HG03097 (cell line): Measurements from ENCODE around the gene GZMM.
"Not testable (repeated sequence)": the region's sequence is repeated elsewhere in the genome, so short reads cannot be mapped to it uniquely, and the experiment has no call there.

Experiments used
- ATAC-seq: cut with Tn5 transposase; IDR thresholded peaks from one replicate; pipeline ENCODE4 v1.9.1; 2021; ENCODE audit not compliant: unreplicated experiment, low FRiP score

GZMM gene

GRCh38 chr19:580274-580835, 36.5 kb downstream of the GZMM start:
- no peak for ATAC-seq

DNA sequence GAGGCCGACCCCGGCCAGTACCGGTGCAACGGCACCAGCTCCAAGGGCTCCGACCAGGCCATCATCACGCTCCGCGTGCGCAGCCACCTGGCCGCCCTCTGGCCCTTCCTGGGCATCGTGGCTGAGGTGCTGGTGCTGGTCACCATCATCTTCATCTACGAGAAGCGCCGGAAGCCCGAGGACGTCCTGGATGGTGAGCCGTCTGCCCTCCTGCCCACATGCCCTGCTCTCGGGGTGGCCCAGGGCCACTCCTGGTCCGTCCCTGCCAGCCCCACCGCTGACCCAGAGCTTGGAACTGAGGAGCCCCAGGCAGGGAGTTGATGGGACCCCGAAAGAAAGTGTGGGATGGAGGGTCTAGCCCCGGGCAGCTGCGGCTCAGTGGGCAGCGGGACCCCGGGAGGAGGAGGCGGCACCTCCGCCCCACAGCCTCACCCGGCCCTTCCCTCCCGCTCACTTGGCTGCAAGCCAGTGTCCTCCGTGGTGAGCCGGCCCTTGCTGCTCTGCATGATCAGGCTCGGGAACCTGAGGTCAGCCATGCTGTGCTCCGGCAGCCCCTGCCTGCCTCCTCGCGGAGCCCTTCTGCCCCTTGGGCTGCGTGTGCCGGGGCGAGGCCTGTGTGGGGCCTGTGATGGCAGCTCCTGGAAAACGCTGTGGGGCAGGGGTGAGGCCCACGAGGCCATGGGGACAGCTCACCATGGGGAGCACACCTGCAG, 37.7 kb downstream of the GZMM start:
- no peak for ATAC-seq

- ATAC-seq, result no peak
These were observed 38.8 kb downstream of the GZMM start for GRCh38 chr19:582497-583197.

- no peak for ATAC-seq
These were observed 39.5 kb downstream of the GZMM start for GRCh38 chr19:583198-583967.

DNA sequence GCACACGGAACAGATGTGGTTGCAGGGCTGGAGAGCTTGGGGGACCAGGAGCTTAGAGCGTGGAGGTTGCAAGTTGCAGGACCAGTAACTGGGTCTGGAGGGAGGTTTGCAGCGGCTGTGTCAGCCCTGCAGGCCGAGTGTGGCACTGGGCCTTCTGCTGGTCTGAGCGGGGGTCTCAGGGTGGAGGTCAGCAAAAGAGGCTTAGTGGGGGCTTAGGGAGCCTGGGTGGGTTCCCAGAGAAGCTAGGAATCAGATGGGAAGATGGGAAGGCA, 40.1 kb downstream of the GZMM start:
- ATAC-seq, result no peak

DNA sequence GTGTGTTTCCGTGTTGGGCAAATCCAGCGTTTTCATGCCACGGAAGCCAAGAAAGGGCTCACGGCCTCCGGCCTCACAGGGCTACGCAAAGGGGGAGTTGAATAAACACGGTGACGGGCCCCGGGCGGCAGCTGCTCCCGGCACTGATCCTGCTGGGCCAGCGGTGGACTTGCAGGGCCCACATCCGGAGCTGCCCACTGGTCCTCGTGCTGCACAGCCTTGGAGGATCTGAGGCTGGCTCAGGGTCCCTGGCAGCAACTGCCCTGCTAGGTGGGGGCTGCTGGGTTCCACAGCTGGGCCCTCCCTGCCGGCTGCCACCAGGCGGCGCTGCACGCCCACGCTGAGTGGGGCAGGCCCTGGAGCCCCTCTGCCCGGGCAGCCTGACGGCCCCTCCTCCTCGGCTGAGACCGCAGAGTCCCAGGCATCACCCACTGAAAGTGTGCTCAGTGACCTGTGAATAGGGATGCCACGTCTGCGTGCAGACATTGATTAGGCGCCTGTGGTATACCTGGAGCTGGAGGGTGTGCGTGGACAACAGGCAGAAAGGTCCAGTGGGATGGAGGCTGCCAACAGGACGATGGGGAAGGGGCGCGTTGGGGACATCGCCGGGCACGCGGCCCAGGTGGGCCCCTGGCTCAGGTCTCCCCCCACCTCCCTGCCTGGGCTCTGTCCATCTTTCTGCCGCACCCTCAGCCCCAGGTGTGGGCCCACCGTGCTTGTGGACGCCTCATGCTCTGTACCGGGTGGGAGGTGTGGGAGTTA, 40.6 kb downstream of the GZMM start:
- no peak for ATAC-seq

DNA sequence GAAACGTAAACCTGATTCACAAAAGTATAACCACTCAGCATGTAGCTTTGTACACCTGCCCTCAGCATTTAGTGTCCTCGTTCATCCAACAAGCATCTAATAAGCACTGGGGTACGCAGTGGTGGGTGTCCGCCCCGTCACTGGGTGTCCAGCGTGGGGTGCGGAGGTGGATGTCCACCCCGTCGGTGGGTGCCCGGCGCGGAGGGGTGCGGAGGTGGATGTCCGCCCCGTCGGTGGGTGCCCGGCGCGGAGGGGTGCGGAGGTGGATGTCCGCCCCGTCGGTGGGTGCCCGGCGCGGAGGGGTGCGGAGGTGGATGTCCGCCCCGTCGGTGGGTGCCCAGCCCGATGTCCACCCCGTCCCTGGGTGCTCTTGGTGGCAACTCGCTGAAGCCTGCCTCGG, 41.3 kb downstream of the GZMM start:
- ATAC-seq, result not testable (repeated sequence)

DNA sequence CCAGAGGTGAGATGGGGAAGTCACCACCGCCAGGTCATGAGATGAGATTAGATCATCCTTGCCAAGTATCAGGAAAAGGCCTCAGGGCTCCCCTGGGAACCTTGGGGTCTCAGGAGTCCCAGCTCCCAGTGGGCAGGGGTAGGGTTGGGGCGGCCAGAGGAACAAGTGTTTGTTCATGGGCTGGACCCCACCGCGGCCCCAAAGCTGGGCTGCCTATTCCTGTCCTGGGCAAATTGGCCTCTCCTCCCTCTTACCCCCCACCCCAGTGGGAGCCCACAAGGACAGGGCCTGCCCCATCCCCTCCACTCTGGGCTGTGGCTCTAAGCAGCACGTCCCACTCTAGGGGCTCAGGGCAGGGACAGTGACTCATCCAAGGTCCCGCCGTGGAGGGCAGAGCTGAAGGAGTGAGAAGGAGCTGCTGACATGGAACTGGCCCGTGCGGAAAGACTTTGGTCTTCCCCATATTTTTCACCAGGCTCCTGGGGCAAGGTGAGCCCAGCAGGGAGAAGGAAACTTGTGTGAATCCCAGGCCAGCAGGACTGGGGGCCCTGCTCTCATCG, 41.8 kb downstream of the GZMM start:
- no peak for ATAC-seq

DNA sequence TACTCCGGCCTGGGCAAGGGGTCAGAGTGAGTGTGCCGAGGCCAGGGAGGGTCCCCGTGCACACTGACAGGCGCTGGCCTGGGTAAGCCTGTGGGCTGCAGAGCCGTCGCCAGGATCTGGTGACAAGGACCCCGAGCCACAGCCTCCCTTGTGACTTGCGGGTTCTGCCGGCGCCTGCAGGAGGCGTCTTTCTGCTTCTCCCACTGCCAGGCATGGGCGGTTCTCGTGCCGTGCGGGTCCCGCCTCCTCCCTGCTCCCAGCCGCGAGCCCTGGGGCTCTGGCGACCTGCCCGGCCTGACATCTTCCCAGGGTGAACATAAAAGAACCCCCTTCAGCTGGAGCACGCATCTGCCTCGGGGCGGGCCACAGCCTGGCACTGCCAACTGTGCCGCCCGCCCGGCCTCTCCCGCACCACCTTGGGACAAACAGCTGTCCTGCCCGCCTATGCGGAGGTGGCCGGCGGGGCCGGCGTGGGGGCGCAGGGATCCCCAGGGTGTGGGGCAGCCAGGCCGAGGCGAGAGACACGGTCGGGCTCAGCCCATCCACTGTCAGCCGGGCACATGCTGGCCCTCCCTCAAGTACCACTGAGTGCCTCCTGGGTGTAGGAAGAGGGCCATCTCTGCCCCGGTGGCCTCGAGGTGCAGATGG, 44.4 kb downstream of the GZMM start:
- ATAC-seq, result no peak

GRCh38 chr19:588741-589692, 45.2 kb downstream of the GZMM start:
- no peak for ATAC-seq

DNA sequence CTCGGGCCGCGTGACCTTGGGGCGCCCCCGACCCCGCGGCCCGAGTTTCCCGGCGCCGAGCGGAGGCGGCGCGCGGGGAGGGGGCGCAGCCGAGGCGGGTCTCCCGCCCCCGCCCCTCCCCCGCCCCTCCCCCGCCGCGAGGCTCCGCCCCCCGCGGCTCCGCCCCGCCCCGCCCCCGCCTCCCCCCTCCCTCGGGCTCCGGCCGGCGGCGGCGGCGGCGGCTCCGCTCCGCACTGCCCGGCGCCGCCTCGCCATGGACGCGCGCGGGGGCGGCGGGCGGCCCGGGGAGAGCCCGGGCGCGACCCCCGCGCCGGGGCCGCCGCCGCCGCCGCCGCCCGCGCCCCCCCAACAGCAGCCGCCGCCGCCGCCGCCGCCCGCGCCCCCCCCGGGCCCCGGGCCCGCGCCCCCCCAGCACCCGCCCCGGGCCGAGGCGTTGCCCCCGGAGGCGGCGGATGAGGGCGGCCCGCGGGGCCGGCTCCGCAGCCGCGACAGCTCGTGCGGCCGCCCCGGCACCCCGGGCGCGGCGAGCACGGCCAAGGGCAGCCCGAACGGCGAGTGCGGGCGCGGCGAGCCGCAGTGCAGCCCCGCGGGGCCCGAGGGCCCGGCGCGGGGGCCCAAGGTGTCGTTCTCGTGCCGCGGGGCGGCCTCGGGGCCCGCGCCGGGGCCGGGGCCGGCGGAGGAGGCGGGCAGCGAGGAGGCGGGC, 46.0 kb downstream of the GZMM start, which contains the start of gene HCN2:
TSS of gene HCN2 (plus strand) at position 189 of the 703 bp plus-strand sequence. CDS start at position 254, 65 bp downstream.
- no peak for ATAC-seq

- ATAC-seq, result no peak
These were observed 46.5 kb downstream of the GZMM start for GRCh38 chr19:590396-590745.

DNA sequence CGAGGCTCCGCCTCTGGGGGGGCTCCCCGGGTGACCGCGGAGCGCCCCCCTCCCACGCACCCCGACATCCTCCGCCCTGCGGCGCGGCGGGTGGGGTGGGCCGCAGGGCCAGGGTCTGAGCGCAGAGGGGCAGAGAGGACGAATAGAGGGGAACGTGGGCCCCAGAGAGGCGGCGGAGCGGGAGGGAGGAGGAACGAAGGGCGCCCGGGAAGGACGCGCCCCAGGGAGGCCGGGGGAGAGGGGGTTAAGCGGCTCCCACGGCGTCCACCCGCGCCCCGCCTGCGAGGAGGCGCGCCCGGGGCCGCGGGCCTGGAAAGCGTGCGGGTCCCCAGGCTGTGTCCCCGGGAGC, 46.9 kb downstream of the GZMM start:
- no peak for ATAC-seq

DNA sequence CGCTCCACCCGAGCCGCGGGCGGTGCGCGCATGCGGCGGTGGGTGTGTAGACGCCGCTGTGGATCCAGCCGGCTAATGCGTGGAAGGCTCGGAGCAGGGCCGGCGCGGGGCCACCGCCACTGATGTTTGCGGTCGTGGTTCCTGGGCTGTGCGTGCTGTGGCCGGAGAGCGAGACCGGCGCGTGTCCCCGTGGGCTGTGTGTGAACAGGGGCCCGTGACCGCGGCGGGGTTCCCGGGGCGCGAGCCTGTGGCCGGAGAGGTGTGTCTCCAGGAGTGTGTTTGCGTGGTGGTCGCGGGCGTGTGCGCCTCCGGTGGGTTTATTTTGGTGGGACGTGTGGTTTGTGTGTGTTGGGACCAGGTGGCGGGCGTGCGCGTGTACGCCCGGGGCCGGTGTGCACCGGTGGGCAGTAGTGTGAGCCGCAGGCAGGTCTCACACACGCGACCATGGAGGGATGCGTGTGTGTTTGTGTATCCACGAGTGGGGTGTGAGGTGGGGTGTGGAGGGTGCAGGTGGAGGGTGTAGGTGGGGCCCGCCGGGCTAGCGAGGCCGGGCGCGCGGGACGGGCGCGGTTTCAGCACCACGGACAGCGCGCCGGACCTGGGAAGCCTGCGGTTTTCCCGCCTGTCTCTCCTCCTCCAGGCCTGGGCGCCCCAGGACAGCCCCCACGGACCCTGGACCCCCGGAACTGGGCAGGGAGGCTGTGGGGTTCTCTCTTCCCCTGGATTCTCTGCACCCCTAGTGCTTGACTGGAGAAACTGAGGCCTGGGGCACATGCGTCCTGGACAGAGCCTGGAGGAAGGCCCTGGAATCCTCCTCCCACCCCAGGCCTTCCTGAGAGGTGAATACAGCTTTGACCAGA, 47.5 kb downstream of the GZMM start:
- no peak for ATAC-seq

GRCh38 chr19:592101-592500, 48.2 kb downstream of the GZMM start:
- no peak for ATAC-seq

DNA sequence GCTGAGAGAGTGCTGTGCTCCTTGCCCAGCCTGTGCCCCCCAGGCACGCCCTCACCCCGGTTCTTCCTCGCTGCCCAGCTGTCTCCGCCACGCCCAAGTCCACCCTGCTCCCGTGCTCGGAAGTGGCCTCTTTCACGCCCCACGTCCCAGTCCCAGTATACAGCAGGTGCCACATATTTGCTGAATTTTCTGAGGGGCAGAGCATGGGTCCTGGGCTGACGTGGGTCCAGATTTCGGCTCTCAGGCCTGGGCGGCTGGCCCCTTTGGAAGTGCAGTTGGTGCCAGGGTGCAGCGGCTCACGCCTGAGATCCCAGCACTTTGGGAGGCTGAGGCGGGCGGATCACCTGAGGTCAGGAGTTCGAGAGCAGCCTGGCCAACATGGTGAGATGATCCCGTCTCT, 49.2 kb downstream of the GZMM start:
- ATAC-seq, result no peak

GRCh38 chr19:593505-593904, 49.7 kb downstream of the GZMM start:
- no peak for ATAC-seq
